COLO668 (cell line): ENCODE measurements around the gene DPEP2.
"Not testable (repeated sequence)": the region's sequence is repeated elsewhere in the genome, so short reads cannot be mapped to it uniquely, and the experiment has no call there.

Experiments used
- DNase-seq: peaks from one replicate; lab custom pipeline; 2025; ENCODE audit not compliant: unreplicated experiment; lab: John Stamatoyannopoulos, UW

DPEP2 gene

GRCh38 chr16:67977469-67978227 lies 21.6 kb downstream of the DPEP2 start:
- DNase-seq, result no peak

GRCh38 chr16:67977005-67977404 lies 22.3 kb downstream of the DPEP2 start:
- no peak for DNase-seq

- no peak for DNase-seq
Measured at GRCh38 chr16:67976205-67976604, 23.1 kb downstream of the DPEP2 start.

- DNase-seq, result no peak
Measured at GRCh38 chr16:67975321-67976105, 23.8 kb downstream of the DPEP2 start.

- DNase-seq, result not testable (repeated sequence)
Measured at GRCh38 chr16:67972285-67972684, 27.0 kb downstream of the DPEP2 start.

- no peak for DNase-seq
Measured at GRCh38 chr16:67971111-67971510, 28.2 kb downstream of the DPEP2 start.

GRCh38 chr16:67969254-67970039 lies 29.8 kb downstream of the DPEP2 start:
- DNase-seq, result no peak

- DNase-seq, result peak; percentile 37
Measured at GRCh38 chr16:67968400-67969253, 30.7 kb downstream of the DPEP2 start, which contains the start of gene SLC12A4. Gene SLC12A4, minus strand, starts transcription at chr16:67968637. Its CDS starts 84 bp downstream, at chr16:67968553.

- no peak for DNase-seq
Measured at GRCh38 chr16:67967958-67968399, 31.3 kb downstream of the DPEP2 start.

- DNase-seq, result no peak
Measured at GRCh38 chr16:67967183-67967957, 31.9 kb downstream of the DPEP2 start.

GRCh38 chr16:67966549-67967182 lies 32.6 kb downstream of the DPEP2 start:
- DNase-seq, result no peak

- peak; percentile 15 for DNase-seq
Measured at GRCh38 chr16:67965668-67966548, 33.4 kb downstream of the DPEP2 start.

- DNase-seq, result no peak
Measured at GRCh38 chr16:67964477-67965131, 34.7 kb downstream of the DPEP2 start.

GRCh38 chr16:67963662-67964321 lies 35.5 kb downstream of the DPEP2 start:
- DNase-seq, result peak; percentile 56

GRCh38 chr16:67963292-67963661 lies 36.0 kb downstream of the DPEP2 start:
- no peak for DNase-seq

GRCh38 chr16:67962135-67962534 lies 37.1 kb downstream of the DPEP2 start:
- no peak for DNase-seq

- DNase-seq, result peak; percentile 98
Measured at GRCh38 chr16:67961551-67961957, 37.7 kb downstream of the DPEP2 start.
